H1 (cell line): ENCODE results near the gene CISD2. TPM values are rescaled to one million over a fixed set of nuclear protein-coding genes. Genes with fewer than 3 reads are reported as not detected.

Experiments used
- ATF3 ChIP-seq: IDR thresholded peaks from 2 replicates; pipeline ENCODE4 v1.6.1; 2011; ENCODE audit warnings: low read depth, mild to moderate bottlenecking, low read length; ENCODE audit not compliant: insufficient read depth
- CBX8 ChIP-seq: fragments of 300-800, 300-1000 bp; sonication (generic); IDR thresholded peaks from 2 replicates; pipeline ENCODE4 v1.7.1; 2016; ENCODE audit warnings: low read depth, low read length, borderline replicate concordance
- KDM4A ChIP-seq: IDR thresholded peaks from one replicate; pipeline ENCODE4 v1.7.1; 2012; ENCODE audit warnings: low read depth, mild to moderate bottlenecking, moderate library complexity, low read length, inconsistent platforms; ENCODE audit not compliant: severe bottlenecking
- RNF2 ChIP-seq: fragments of 200-900, 300-1000 bp; sonication (generic); IDR thresholded peaks from 2 replicates; pipeline ENCODE4 v1.7.1; 2016; ENCODE audit warnings: borderline replicate concordance, low read depth, mild to moderate bottlenecking, antibody characterized with exemption, low read length; ENCODE audit not compliant: poor library complexity, severe bottlenecking; ENCODE audit errors: missing control alignments
- RXRA ChIP-seq: IDR thresholded peaks from 2 replicates; pipeline ENCODE4 v1.6.1; 2011; ENCODE audit warnings: low read depth, mild to moderate bottlenecking, low read length, moderate library complexity; ENCODE audit not compliant: insufficient read depth
- SIX5 ChIP-seq: IDR thresholded peaks from 2 replicates; pipeline ENCODE4 v1.6.1; 2011; ENCODE audit warnings: mild to moderate bottlenecking, low read depth, low read length
- SRF ChIP-seq: IDR thresholded peaks from 2 replicates; pipeline ENCODE4 v1.6.1; 2011; ENCODE audit warnings: mild to moderate bottlenecking, low read depth, low read length, moderate library complexity
- polyA plus RNA-seq, 7 experiments: library from polyadenylated mRNA; depleted of rRNA in 3 of 7; stranded (reverse) in 5 of 7; unstranded in 2 of 7; fragments of >200 nt in 5 of 7; fragments of 200-250 nt in 2 of 7; gene quantifications; 1 replicate in 5 of 7; 2 replicates in 1 of 7; 4 replicates in 1 of 7; pipeline versions ENCODE4 v1.2.1 to v1.2.3, GENCODE V29; 2011 to 2013; ENCODE audit warnings: missing spikeins in 2 of 7, mixed read lengths in 2 of 7
- total RNA-seq: library from RNA; stranded (reverse); fragmentation: NEBNext Ultra II Directional; extraction: Animal tissue kit (Norgen Biotek cat#: 25700); gene quantifications from 2 replicates; pipeline ENCODE4 v1.2.1, GENCODE V29; 2021

The CISD2 gene
- total and polyA plus RNA-seq, 2 of the 8 experiments (the other 6 are each of a cell fraction or from before 2014, with no cell fraction given), result 23.7 to 48.3 TPM

GRCh38 chr4:102849579-102850104 lies 19.1 kb upstream of the CISD2 start (continued):
- no peak for TF ChIP-seq RXRA
- TF ChIP-seq ATF3, result no peak
- TF ChIP-seq SIX5, result no peak
- TF ChIP-seq SRF, result no peak
- no peak for TF ChIP-seq RNF2
- no peak for TF ChIP-seq CBX8
- no peak for TF ChIP-seq KDM4A
